HepG2 (cell line): ENCODE results near the gene KCNK15. TPM values are rescaled to one million over a fixed set of nuclear protein-coding genes. Genes with fewer than 3 reads are reported as not detected.
A peak's percentile ranks its signal among the peaks of the same experiment; 100 is the strongest.
"Not testable (repeated sequence)": the region's sequence is repeated elsewhere in the genome, so short reads cannot be mapped to it uniquely, and the experiment has no call there.

Experiments
- ATAC-seq: fragments of 200-7000 bp; cut with Tn5 transposase; 3 replicates; pipeline ENCODE4 v1.9.1; 2020; ENCODE audit warnings: mild to moderate bottlenecking, moderate library complexity
- BruUV-seq: library from RNA; stranded (reverse); fragments of 400-500 nt; replicated peaks from 2 replicates; lab custom pipeline; 2021; lab: Mats Ljungman, UMichigan
- CTCF ChIA-PET: fragments of 300-600 bp; formaldehyde crosslinking; extraction: SDS; loops from one replicate; lab custom pipeline; 2021; ENCODE audit warnings: low total read pairs, inconsistent platforms, low intra/inter-chr PET ratio; lab: Yijun Ruan, JAX
- POLR2A ChIA-PET: fragments of 350-600 bp; sonication (Branson Sonifier 250); formaldehyde crosslinking; loops from one replicate; lab custom pipeline; 2020; ENCODE audit warnings: antibody characterized with exemption, inconsistent platforms; lab: Yijun Ruan, JAX
- DNase-seq: peaks from one replicate; pipeline ENCODE4 v3.0.0-alpha.2; 2015; ENCODE audit warnings: low spot score
- FAIRE-seq: peaks from 3 replicates; lab custom pipeline; 2011; peaks lifted over from hg19 to GRCh38; lab: Jason Lieb, UNC
- H2AFZ ChIP-seq: one replicate; pipeline ENCODE4 v1.6.1; 2011; ENCODE audit warnings: low read length, inconsistent platforms
- H3K27ac ChIP-seq: fragments of 300-600 bp; 3 replicates; pipeline ENCODE4 v1.8.0; 2011; ENCODE audit warnings: mixed run types, mild to moderate bottlenecking, mixed read lengths, low read length, inconsistent platforms; ENCODE audit not compliant: insufficient read depth; ENCODE audit errors: extremely low read length
- H3K27me3 ChIP-seq, 2 experiments: fragments of 200-600 bp in 1 of 2; 2 replicates in 1 of 2; 3 replicates in 1 of 2; pipeline versions ENCODE4 v1.6.0 to v1.8.0; 2011; ENCODE audit warnings: low read length in 2 of 2, mild to moderate bottlenecking in 2 of 2, moderate library complexity in 2 of 2, inconsistent platforms in 1 of 2; ENCODE audit not compliant: insufficient read depth in 2 of 2, control insufficient read depth in 1 of 2
- H3K36me3 ChIP-seq, 2 experiments: fragments of 200-600 bp in 1 of 2; replicated peaks in 1 of 2; 2 replicates in 1 of 2; 3 replicates in 1 of 2; pipeline versions ENCODE4 v1.5.1 to v1.8.0; 2011; ENCODE audit warnings: low read length in 2 of 2, inconsistent platforms in 1 of 2; ENCODE audit not compliant: insufficient read depth in 2 of 2, control insufficient read depth in 1 of 2
- H3K4me1 ChIP-seq: 2 replicates; pipeline ENCODE4 v1.5.1; 2012; ENCODE audit warnings: low read length, inconsistent platforms; ENCODE audit not compliant: insufficient read depth
- H3K4me2 ChIP-seq: 2 replicates; pipeline ENCODE4 v1.6.0; 2011; ENCODE audit warnings: low read depth, low read length, inconsistent platforms
- H3K4me3 ChIP-seq, 3 experiments: fragments of 200-600 bp in 1 of 3; sonication (generic), shearing (Covaris generic) in 1 of 3; replicated peaks in 1 of 3; 2 replicates each; pipeline ENCODE4 v1.5.1; 2011 to 2016; ENCODE audit warnings: low read length in 3 of 3, inconsistent platforms in 2 of 3, low read depth in 2 of 3, mild to moderate bottlenecking in 2 of 3, control low read depth in 1 of 3, mixed read lengths in 1 of 3; ENCODE audit not compliant: insufficient read depth in 1 of 3
- H3K79me2 ChIP-seq: one replicate; pipeline ENCODE4 v1.6.1; 2011; ENCODE audit warnings: low read length, inconsistent platforms; ENCODE audit not compliant: insufficient read depth
- H3K9ac ChIP-seq: 2 replicates; pipeline ENCODE4 v1.6.0; 2011; ENCODE audit warnings: mild to moderate bottlenecking, low read depth, low read length, inconsistent platforms; ENCODE audit not compliant: insufficient read depth
- H3K9me3 ChIP-seq: 2 replicates; pipeline ENCODE4 v1.5.1; 2012; ENCODE audit warnings: mild to moderate bottlenecking, low read length
- H4K20me1 ChIP-seq: 2 replicates; pipeline ENCODE4 v1.6.0; 2011; ENCODE audit warnings: inconsistent platforms, mild to moderate bottlenecking, low read length, moderate library complexity; ENCODE audit not compliant: insufficient read depth
- GPN1 ChIP-seq: sonication (generic); formaldehyde crosslinking; IDR thresholded peaks from 2 replicates; pipeline ENCODE4 v1.5.1; 2020; ENCODE audit warnings: missing genetic modification reagents, borderline replicate concordance
- HMGXB4 ChIP-seq, 2 experiments: sonication (generic) in 1 of 2; formaldehyde crosslinking in 1 of 2; IDR thresholded peaks; 2 replicates each; pipeline versions ENCODE4 v1.4.0 to v1.6.1; 2018 to 2020; ENCODE audit warnings: missing genetic modification reagents in 2 of 2, borderline replicate concordance in 1 of 2, low read depth in 1 of 2, mild to moderate bottlenecking in 1 of 2, missing biosample characterization in 1 of 2
- KDM3A ChIP-seq: IDR thresholded peaks from 2 replicates; pipeline ENCODE4 v1.6.1; 2018; ENCODE audit warnings: low read depth, missing compliant biosample characterization
- PRDM4 ChIP-seq: sonication (generic); formaldehyde crosslinking; IDR thresholded peaks from 2 replicates; pipeline ENCODE4 v1.9.0; 2021; ENCODE audit warnings: missing genetic modification reagents, borderline replicate concordance
- TFAP4 ChIP-seq: sonication (generic); IDR thresholded peaks from 2 replicates; pipeline ENCODE4 v1.6.1; 2016; ENCODE audit warnings: low read depth, borderline replicate concordance
- ZBTB21 ChIP-seq: sonication (generic); formaldehyde crosslinking; IDR thresholded peaks from 2 replicates; pipeline ENCODE4 v1.4.0; 2020; ENCODE audit warnings: missing genetic modification reagents
- ZNF274 ChIP-seq: sonication (generic); formaldehyde crosslinking; IDR thresholded peaks from 2 replicates; pipeline ENCODE4 v1.5.1; 2020; ENCODE audit warnings: mild to moderate bottlenecking, missing genetic modification reagents
- ZNF331 ChIP-seq: sonication (generic); formaldehyde crosslinking; IDR thresholded peaks from 2 replicates; pipeline ENCODE4 v1.4.0; 2020; ENCODE audit warnings: missing genetic modification reagents
- ZNF704 ChIP-seq: sonication (generic); formaldehyde crosslinking; IDR thresholded peaks from 2 replicates; pipeline ENCODE4 v1.8.1; 2023; ENCODE audit warnings: mild to moderate bottlenecking, inconsistent platforms, moderate library complexity, missing genetic modification reagents, borderline replicate concordance
- WGBS: methylation state at CpG from one replicate; pipeline ENCODE4 v1.1.6; 2017; ENCODE audit warnings: low lambda C conversion rate; 5-methylcytosine and 5-hydroxymethylcytosine counted together
- in situ Hi-C: cut with HindIII; loops from 2 replicates; pipeline ENCODE4 v1.10.0; 2017; ENCODE audit warnings: low pct_unique_long_range_greater_than_20kb; ENCODE audit not compliant: extremely low pct_ligation_motif_present
- intact Hi-C: fragments of 100-400 bp; cut with micrococcal nuclease; formaldehyde crosslinking; loops from one replicate; pipeline ENCODE4 v1.10.0; 2022; ENCODE audit not compliant: unreplicated experiment
- polyA plus RNA-seq, 8 experiments: library from polyadenylated mRNA; depleted of rRNA in 3 of 8; stranded (reverse) in 7 of 8; unstranded in 1 of 8; fragments of >200 nt; fragmentation: Illumina TruSeq in 4 of 8; extraction: Trizol in 4 of 8; gene quantifications; 2 replicates each; pipeline versions ENCODE4 v1.2.1 to v1.2.3, GENCODE V29; 2011 to 2016; ENCODE audit warnings: low read depth in 4 of 8, missing spikeins in 1 of 8, mixed read lengths in 1 of 8; ENCODE audit not compliant: insufficient read depth in 1 of 8
- total RNA-seq, 5 experiments: library from RNA; depleted of rRNA; stranded (reverse); fragments of >200 nt; fragmentation: Illumina TruSeq; extraction: Trizol; gene quantifications; 2 replicates each; pipeline ENCODE4 v1.2.3, GENCODE V29; 2016; ENCODE audit warnings: low read depth in 1 of 5

Gene KCNK15
- total and polyA plus RNA-seq, 2 of the 13 experiments (the other 11 are each of a cell fraction or from before 2014, with no cell fraction given), result 0.03 TPM; not detected in 1

GRCh38 chr20:44696315-44696714 lies 49.4 kb upstream of the KCNK15 start (continued):
- no peak for TF ChIP-seq HMGXB4 (CRISPR knock-in tag; IDR thresholded peaks at IDR 0.05; ENCODE audit: borderline replicate concordance in 1 of 2, low read depth in 1 of 2)
- TF ChIP-seq GPN1 (CRISPR knock-in tag), result no peak
- no peak for TF ChIP-seq KDM3A (CRISPR knock-in tag)
- TF ChIP-seq PRDM4 (CRISPR knock-in tag), result no peak
- TF ChIP-seq TFAP4, result peak; percentile 36; the same call in 1 of the 2 replicates
- no peak for TF ChIP-seq ZBTB21 (CRISPR knock-in tag)
- TF ChIP-seq ZNF331 (CRISPR knock-in tag), result 0 out of 2 replicates have a peak, but pooled peaks have one; percentile 24
- no peak for TF ChIP-seq ZNF274
- no peak for TF ChIP-seq ZNF704 (CRISPR knock-in tag)

GRCh38 chr20:44697041-44697440 lies 48.6 kb upstream of the KCNK15 start:
- DNase-seq, H4K20me1 ChIP-seq, FAIRE-seq, H3K79me2 ChIP-seq, H3K4me3 ChIP-seq, H3K4me2 ChIP-seq, POLR2A ChIA-PET, in situ Hi-C loops, H3K36me3 ChIP-seq, ATAC-seq, BruUV-seq, H3K9ac ChIP-seq, H3K27ac ChIP-seq, H2AFZ ChIP-seq, CTCF ChIA-PET, intact Hi-C loops, H3K9me3 ChIP-seq: not testable (repeated sequence)
- H3K27me3 ChIP-seq, result peaks cover 4 to 21% of the 10 kb centered on the region in 2 experiments; a peak in 3 of 5 replicates
- WGBS, result 13% methylated on average over 5 of the region's 5 CpGs
- peaks cover 16% of the 10 kb centered on the region for H3K4me1 ChIP-seq
